H1 (cell line): ENCODE data around the gene SLC1A5. TPM values are rescaled to one million over a fixed set of nuclear protein-coding genes. Genes with fewer than 3 reads are reported as not detected.

Source experiments
- CTCF ChIA-PET: fragments of 300-600 bp; sonication (Branson Sonifier 250); formaldehyde crosslinking; loops from one replicate; lab custom pipeline; 2021; ENCODE audit not compliant: partially characterized antibody; lab: Charles Lee
- POLR2A ChIA-PET: fragments of 300-600 bp; sonication (Branson Sonifier 250); formaldehyde crosslinking; loops from one replicate; lab custom pipeline; 2021; ENCODE audit warnings: inconsistent platforms; ENCODE audit not compliant: partially characterized antibody; lab: Charles Lee
- DNase-seq, 2 experiments: peaks; one replicate each; pipeline versions ENCODE4 v3.0.0 to v3.0.0-alpha.2; 2010 to 2022; ENCODE audit warnings: low spot score in 2 of 2, low read depth in 1 of 2, mixed read lengths in 1 of 2
- FAIRE-seq: peaks from 2 replicates; lab custom pipeline; 2011; peaks lifted over from hg19 to GRCh38; lab: Jason Lieb, UNC
- H2AFZ ChIP-seq: 2 replicates; pipeline ENCODE4 v1.8.1; 2012; ENCODE audit warnings: low read length, inconsistent platforms
- H2AK5ac ChIP-seq: 2 replicates; pipeline ENCODE4 v1.6.1; 2013; ENCODE audit warnings: low read depth, low read length
- H2BK120ac ChIP-seq: replicated peaks from 2 replicates; pipeline ENCODE3; 2013; ENCODE audit warnings: low read depth, low read length, inconsistent platforms
- H2BK12ac ChIP-seq: 2 replicates; pipeline ENCODE4 v1.6.1; 2013; ENCODE audit warnings: low read depth, low read length
- H2BK15ac ChIP-seq: 2 replicates; pipeline ENCODE4 v1.6.1; 2013; ENCODE audit warnings: low read length
- H2BK20ac ChIP-seq: 2 replicates; pipeline ENCODE4 v1.6.1; 2013; ENCODE audit warnings: low read length
- H2BK5ac ChIP-seq: 2 replicates; pipeline ENCODE4 v1.6.1; 2013; ENCODE audit warnings: low read depth, low read length
- H3K14ac ChIP-seq: 2 replicates; pipeline ENCODE4 v1.6.1; 2013; ENCODE audit warnings: inconsistent platforms; ENCODE audit not compliant: insufficient read length
- H3K18ac ChIP-seq: 2 replicates; pipeline ENCODE4 v1.6.1; 2013; ENCODE audit warnings: low read length; ENCODE audit errors: extremely low read depth
- H3K23ac ChIP-seq: 2 replicates; pipeline ENCODE4 v1.6.1; 2013; ENCODE audit warnings: inconsistent platforms; ENCODE audit not compliant: insufficient read length
- H3K23me2 ChIP-seq: 2 replicates; pipeline ENCODE4 v1.6.1; 2013; ENCODE audit warnings: low read depth, low read length
- H3K27ac ChIP-seq: 2 replicates; pipeline ENCODE4 v1.6.1; 2011; ENCODE audit warnings: low read depth, low read length, inconsistent platforms
- H3K27me3 ChIP-seq, 4 experiments: replicated peaks in 1 of 4; 1 replicate in 1 of 4; 2 replicates in 3 of 4; pipeline versions ENCODE4 v1.6.1 to v1.8.1; 2011 to 2013; ENCODE audit warnings: low read length in 3 of 4, mild to moderate bottlenecking in 3 of 4, inconsistent platforms in 2 of 4, mixed read lengths in 2 of 4, moderate library complexity in 1 of 4; ENCODE audit not compliant: control insufficient read depth in 3 of 4, insufficient read depth in 3 of 4; ENCODE audit errors: extremely low read depth in 1 of 4
- H3K36me3 ChIP-seq, 4 experiments: 2 replicates each; pipeline versions ENCODE4 v1.6.1 to v1.8.1; 2011 to 2013; ENCODE audit warnings: mild to moderate bottlenecking in 4 of 4, low read length in 3 of 4, moderate library complexity in 2 of 4, control low read depth in 1 of 4, inconsistent platforms in 1 of 4; ENCODE audit not compliant: insufficient read depth in 4 of 4, control insufficient read depth in 2 of 4
- H3K4ac ChIP-seq: replicated peaks from 2 replicates; pipeline ENCODE3; 2013; ENCODE audit warnings: low read length, low read depth, mixed read lengths, inconsistent platforms; ENCODE audit not compliant: insufficient read length
- H3K4me1 ChIP-seq, 4 experiments: replicated peaks in 1 of 4; 1 replicate in 1 of 4; 2 replicates in 3 of 4; pipeline versions ENCODE4 v1.6.1 to v1.8.1; 2011 to 2013; ENCODE audit warnings: low read length in 3 of 4, inconsistent platforms in 2 of 4, mixed read lengths in 1 of 4; ENCODE audit not compliant: insufficient read depth in 4 of 4, control insufficient read depth in 3 of 4
- H3K4me2 ChIP-seq, 2 experiments: 2 replicates each; pipeline versions ENCODE4 v1.6.1 to v1.8.1; 2011 to 2013; ENCODE audit warnings: low read depth in 2 of 2, low read length in 2 of 2, control low read depth in 1 of 2, inconsistent platforms in 1 of 2, mild to moderate bottlenecking in 1 of 2; ENCODE audit not compliant: insufficient read depth in 1 of 2
- H3K4me3 ChIP-seq, 4 experiments: fragments of 200-600, 300-600 bp in 1 of 4; sonication (generic), shearing (Covaris generic), sonication (Bioruptor Twin) in 1 of 4; 2 replicates each; pipeline versions ENCODE4 v1.5.1 to v1.8.1; 2011 to 2016; ENCODE audit warnings: low read length in 4 of 4, low read depth in 3 of 4, control low read depth in 2 of 4, inconsistent platforms in 2 of 4, mild to moderate bottlenecking in 2 of 4, mixed read lengths in 1 of 4, moderate library complexity in 1 of 4; ENCODE audit not compliant: insufficient read depth in 2 of 4; ENCODE audit errors: extremely low read depth in 1 of 4
- H3K56ac ChIP-seq: replicated peaks from 2 replicates; pipeline ENCODE3; 2013; ENCODE audit warnings: low read depth, mild to moderate bottlenecking, mixed read lengths, low read length, inconsistent platforms; ENCODE audit not compliant: insufficient read length
- H3K79me1 ChIP-seq: 2 replicates; pipeline ENCODE4 v1.6.1; 2013; ENCODE audit warnings: low read depth, low read length, control low read depth
- H3K79me2 ChIP-seq, 2 experiments: 2 replicates each; pipeline versions ENCODE4 v1.6.1 to v1.8.1; 2012 to 2013; ENCODE audit warnings: low read length in 2 of 2, mild to moderate bottlenecking in 2 of 2, inconsistent platforms in 1 of 2; ENCODE audit not compliant: insufficient read depth in 2 of 2, control insufficient read depth in 1 of 2
- H3K9ac ChIP-seq, 4 experiments: replicated peaks in 1 of 4; 1 replicate in 1 of 4; 2 replicates in 3 of 4; pipeline versions ENCODE4 v1.6.1 to v1.8.1; 2011 to 2013; ENCODE audit warnings: low read depth in 3 of 4, low read length in 3 of 4, control low read depth in 2 of 4, mild to moderate bottlenecking in 2 of 4, moderate library complexity in 2 of 4, inconsistent platforms in 1 of 4; ENCODE audit errors: extremely low read depth in 1 of 4
- H3K9me3 ChIP-seq, 2 experiments: 2 replicates each; pipeline versions ENCODE4 v1.6.1 to v1.8.1; 2012 to 2013; ENCODE audit warnings: mild to moderate bottlenecking in 2 of 2, moderate library complexity in 2 of 2, control low read depth in 1 of 2, inconsistent platforms in 1 of 2, low read depth in 1 of 2, low read length in 1 of 2, mixed read lengths in 1 of 2; ENCODE audit not compliant: insufficient read depth in 2 of 2
- H4K20me1 ChIP-seq, 2 experiments: replicated peaks in 1 of 2; 2 replicates each; pipeline versions ENCODE3 to v1.8.1; 2011 to 2013; ENCODE audit warnings: inconsistent platforms in 2 of 2, low read length in 2 of 2, mild to moderate bottlenecking in 1 of 2; ENCODE audit not compliant: insufficient read depth in 2 of 2, control insufficient read depth in 1 of 2
- H4K5ac ChIP-seq: 2 replicates; pipeline ENCODE4 v1.6.1; 2013; ENCODE audit warnings: low read length, low read depth, mixed read lengths, inconsistent platforms; ENCODE audit not compliant: insufficient read length
- H4K8ac ChIP-seq: 2 replicates; pipeline ENCODE4 v1.8.0; 2013; ENCODE audit warnings: mild to moderate bottlenecking, moderate library complexity, low read length, inconsistent platforms; ENCODE audit not compliant: insufficient read depth; ENCODE audit errors: extremely low read depth
- H4K91ac ChIP-seq: replicated peaks from 2 replicates; pipeline ENCODE3; 2013; ENCODE audit warnings: low read length, mixed read lengths, inconsistent platforms; ENCODE audit not compliant: insufficient read length
- BACH1 ChIP-seq: IDR thresholded peaks from 2 replicates; pipeline ENCODE4 v1.6.1; 2012; ENCODE audit warnings: low read length, improper control_type of control experiment
- CBX5 ChIP-seq: fragments of 300-800, 300-1000 bp; sonication (generic); IDR thresholded peaks from 2 replicates; pipeline ENCODE4 v1.7.1; 2016; ENCODE audit warnings: antibody characterized with exemption, low read length, low read depth
- CEBPB ChIP-seq: IDR thresholded peaks from 2 replicates; pipeline ENCODE4 v1.6.1; 2012; ENCODE audit warnings: low read depth, low read length
- EGR1 ChIP-seq: IDR thresholded peaks from 2 replicates; pipeline ENCODE4 v1.6.1; 2011; ENCODE audit warnings: low read depth, low read length, borderline replicate concordance
- HDAC6 ChIP-seq: IDR thresholded peaks from one replicate; pipeline ENCODE4 v1.7.1; 2012; ENCODE audit warnings: low read depth, mild to moderate bottlenecking, inconsistent platforms, low read length, moderate library complexity
- KDM1A ChIP-seq: fragments of 200-600, 300-600 bp; sonication (generic); IDR thresholded peaks from 2 replicates; pipeline ENCODE4 v1.7.1; 2016; ENCODE audit warnings: mild to moderate bottlenecking, low read length, borderline replicate concordance
- NRF1 ChIP-seq: IDR thresholded peaks from 2 replicates; pipeline ENCODE4 v1.6.1; 2011; ENCODE audit warnings: mild to moderate bottlenecking, low read depth, low read length, improper control_type of control experiment
- RXRA ChIP-seq: IDR thresholded peaks from 2 replicates; pipeline ENCODE4 v1.6.1; 2011; ENCODE audit warnings: low read depth, mild to moderate bottlenecking, low read length, moderate library complexity; ENCODE audit not compliant: insufficient read depth
- SAP30 ChIP-seq: fragments of 300-600 bp; sonication (generic); IDR thresholded peaks from 2 replicates; pipeline ENCODE4 v1.7.1; 2012; ENCODE audit warnings: low read length, moderate library complexity, mild to moderate bottlenecking, inconsistent platforms; ENCODE audit not compliant: insufficient read depth, insufficient replicate concordance
- TAF1 ChIP-seq: IDR thresholded peaks from 2 replicates; pipeline ENCODE4 v1.6.1; 2011; ENCODE audit warnings: mild to moderate bottlenecking, low read depth, low read length
- TCF12 ChIP-seq: IDR thresholded peaks from 2 replicates; pipeline ENCODE4 v1.6.1; 2011; ENCODE audit warnings: low read depth, mild to moderate bottlenecking, low read length
- WGBS, 2 experiments: shearing (Covaris generic) in 1 of 2; methylation state at CpG; one replicate each; pipeline versions ENCODE4 v1.1.6 to v1.1.7; 2013 to 2015; ENCODE audit warnings: low lambda C conversion rate in 2 of 2, mixed read lengths in 2 of 2, inconsistent platforms in 1 of 2, low coverage in 1 of 2, missing lambda C conversion rate in 1 of 2; ENCODE audit not compliant: insufficient replicate concordance in 2 of 2, insufficient coverage in 1 of 2, insufficient read length in 1 of 2; ENCODE audit errors: extremely low coverage in 1 of 2, missing lambda C conversion rate in 1 of 2; 5-methylcytosine and 5-hydroxymethylcytosine counted together
- polyA plus RNA-seq, 7 experiments: library from polyadenylated mRNA; depleted of rRNA in 3 of 7; stranded (reverse) in 5 of 7; unstranded in 2 of 7; fragments of >200 nt in 5 of 7; fragments of 200-250 nt in 2 of 7; gene quantifications; 1 replicate in 5 of 7; 2 replicates in 1 of 7; 4 replicates in 1 of 7; pipeline versions ENCODE4 v1.2.1 to v1.2.3, GENCODE V29; 2011 to 2013; ENCODE audit warnings: missing spikeins in 2 of 7, mixed read lengths in 2 of 7
- total RNA-seq: library from RNA; stranded (reverse); fragmentation: NEBNext Ultra II Directional; extraction: Animal tissue kit (Norgen Biotek cat#: 25700); gene quantifications from 2 replicates; pipeline ENCODE4 v1.2.1, GENCODE V29; 2021
- TF ChIP-seq, protein P1 (sequence below): IDR thresholded peaks from 2 replicates; pipeline ENCODE4 v1.6.1; 2012; ENCODE audit warnings: inconsistent platforms

Gene SLC1A5
- total and polyA plus RNA-seq, 2 of the 8 experiments (the other 6 are each of a cell fraction or from before 2014, with no cell fraction given): 291 to 351 TPM

- H2AK5ac ChIP-seq: no peak overlapping the region
- H4K20me1 ChIP-seq: no peaks in the 10 kb centered on the region
- H2BK12ac ChIP-seq: no peak overlapping the region
- ChIA-PET POLR2A (interaction anchor here (0.6 to 8.3 kb wide), 7 partner anchors 12 to 356 kb away, joined by 3 to 68 read pairs (median 3); partner anchors contain the start of gene SLC1A5), CTCF (interaction anchor here (0.6 to 3.7 kb wide), 12 partner anchors 9 to 389 kb away, joined by 3 to 19 read pairs (median 5); no protein-coding TSS in a partner anchor)
- H3K4ac ChIP-seq: no peak overlapping the region
- H3K27ac ChIP-seq: no peak overlapping the region
- no peak overlapping the region for H3K23ac ChIP-seq
- H3K9me3 ChIP-seq: no peaks in the 10 kb centered on the region
- no peaks in the 10 kb centered on the region for H3K23me2 ChIP-seq
- no peak for FAIRE-seq
- H3K79me2 ChIP-seq: no peaks in the 10 kb centered on the region
- no peak overlapping the region for H4K5ac ChIP-seq
- no peak overlapping the region for H4K91ac ChIP-seq
- no peaks in the 10 kb centered on the region for H3K79me1 ChIP-seq
- no peak overlapping the region for H3K56ac ChIP-seq
- no peak overlapping the region for H2AFZ ChIP-seq
- no peak for DNase-seq
- H3K36me3 ChIP-seq: no peaks in the 10 kb centered on the region
- H3K4me3 ChIP-seq: no peak overlapping the region
- no peaks in the 10 kb centered on the region for H3K27me3 ChIP-seq
- 86% methylated on average over 15 of the region's 18 CpGs; no CpG with 5 or more reads in 1 of the 2 experiments for WGBS, 2 experiments
- no peak overlapping the region for H3K9ac ChIP-seq
- H3K4me2 ChIP-seq: no peak overlapping the region
- no peak overlapping the region for H2BK20ac ChIP-seq
- no peak overlapping the region for H3K18ac ChIP-seq
- no peak overlapping the region for H2BK15ac ChIP-seq
- H3K4me1 ChIP-seq: no peaks in the 10 kb centered on the region; a peak in 1 of 7 replicates
- no peak overlapping the region for H2BK120ac ChIP-seq
- no peak overlapping the region for H4K8ac ChIP-seq
- H2BK5ac ChIP-seq: no peak overlapping the region
- H3K14ac ChIP-seq: no peak overlapping the region
- TF ChIP-seq TAF1 (no peak), CEBPB (no peak), HDAC6 (no peak), BACH1 (no peak), CBX5 (no peak), KDM1A (no peak), RXRA (no peak), SAP30 (no peak), TCF12 (no peak), EGR1 (no peak), NRF1 (no peak)
- TF ChIP-seq, protein P1, sequence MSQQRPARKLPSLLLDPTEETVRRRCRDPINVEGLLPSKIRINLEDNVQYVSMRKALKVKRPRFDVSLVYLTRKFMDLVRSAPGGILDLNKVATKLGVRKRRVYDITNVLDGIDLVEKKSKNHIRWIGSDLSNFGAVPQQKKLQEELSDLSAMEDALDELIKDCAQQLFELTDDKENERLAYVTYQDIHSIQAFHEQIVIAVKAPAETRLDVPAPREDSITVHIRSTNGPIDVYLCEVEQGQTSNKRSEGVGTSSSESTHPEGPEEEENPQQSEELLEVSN: no peak
Measured at GRCh38 chr19:46821512-46822409, 33.4 kb upstream of the SLC1A5 start.
